Bronchial epithelial cell (primary cell): ENCODE measurements around the gene ARHGAP45. TPM values are rescaled to one million over a fixed set of nuclear protein-coding genes. Genes with fewer than 3 reads are reported as not detected.

ENCODE experiments used
- DNase-seq: peaks from one replicate; pipeline ENCODE4 v3.0.0-alpha.2; 2010; ENCODE audit warnings: low read depth
- FAIRE-seq: peaks from 2 replicates; lab custom pipeline; 2011; peaks lifted over from hg19 to GRCh38; lab: Jason Lieb, UNC
- H3K27me3 ChIP-seq: 2 replicates; pipeline ENCODE4 v1.5.1; 2011; ENCODE audit warnings: low read length; ENCODE audit not compliant: control insufficient read depth, insufficient read depth
- H3K36me3 ChIP-seq: 2 replicates; pipeline ENCODE4 v1.5.1; 2011; ENCODE audit warnings: low read length; ENCODE audit not compliant: control insufficient read depth, insufficient read depth
- H3K4me3 ChIP-seq: 2 replicates; pipeline ENCODE4 v1.5.1; 2011; ENCODE audit warnings: mild to moderate bottlenecking, low read depth, low read length, control low read depth
- CTCF ChIP-seq: IDR thresholded peaks from 2 replicates; pipeline ENCODE4 v1.5.1; 2011; ENCODE audit warnings: mild to moderate bottlenecking, moderate library complexity, low read length, control low read depth, inconsistent platforms; ENCODE audit not compliant: insufficient read depth, severe bottlenecking
- total RNA-seq: library from RNA; depleted of rRNA; stranded (reverse); fragments of >200 nt; gene quantifications from 2 replicates; pipeline ENCODE4 v1.2.1, GENCODE V29; 2014

ARHGAP45 gene
- total RNA-seq, 1 donor from 2014 or later, result 11.8 TPM

GRCh38 chr19:1084024-1084868 lies 17.3 kb downstream of the ARHGAP45 start:
- Histone ChIP-seq H3K4me3 (no peak overlapping the region), H3K36me3 (peaks cover 7% of the 10 kb centered on the region)
- FAIRE-seq, result no peak

GRCh38 chr19:1085053-1085658 lies 18.2 kb downstream of the ARHGAP45 start:
- H3K27me3 ChIP-seq, result no peaks in the 10 kb centered on the region
- FAIRE-seq (no peak), DNase-seq (peak; percentile 50)
- no peak for TF ChIP-seq CTCF
- peaks cover 7% of the 10 kb centered on the region for H3K36me3 ChIP-seq
- no peak overlapping the region for H3K4me3 ChIP-seq

More at GRCh38 chr19:1084024-1084868, 17.3 kb downstream of the ARHGAP45 start:
- no peaks in the 10 kb centered on the region for H3K27me3 ChIP-seq
- no peak for DNase-seq
- no peak for TF ChIP-seq CTCF

GRCh38 chr19:1085676-1086442 lies 18.9 kb downstream of the ARHGAP45 start:
- DNase-seq (no peak), FAIRE-seq (no peak)
- Histone ChIP-seq H3K4me3 (no peak overlapping the region), H3K36me3 (peaks cover 9% of the 10 kb centered on the region), H3K27me3 (no peaks in the 10 kb centered on the region)
- no peak for TF ChIP-seq CTCF

DNA sequence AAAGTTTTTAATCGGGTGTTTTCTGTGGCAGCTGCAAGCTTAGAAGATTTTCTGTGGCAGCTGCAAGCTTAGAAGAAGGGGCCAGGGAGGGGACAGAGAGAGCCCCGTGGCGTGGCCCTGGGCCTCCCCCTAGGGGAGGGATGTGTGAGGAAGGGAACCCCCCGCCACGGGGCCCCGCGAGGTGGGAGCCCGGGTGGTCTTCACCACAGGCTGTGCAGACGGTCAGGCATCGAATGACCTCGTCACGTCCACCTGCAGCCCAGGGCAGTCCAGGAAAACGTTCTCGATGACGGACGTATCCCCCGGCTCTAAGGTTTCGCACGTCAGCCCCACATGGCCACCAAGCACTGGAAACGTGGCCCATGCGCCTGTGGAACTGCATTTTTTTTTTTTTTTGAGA lies 19.6 kb downstream of the ARHGAP45 start:
- no peaks in the 10 kb centered on the region for H3K27me3 ChIP-seq
- TF ChIP-seq CTCF, result no peak
- no peak overlapping the region for H3K4me3 ChIP-seq
- DNase-seq, result no peak
- H3K36me3 ChIP-seq, result peaks cover 9% of the 10 kb centered on the region
- FAIRE-seq, result no peak

GRCh38 chr19:1087813-1088415 lies 20.9 kb downstream of the ARHGAP45 start:
- Histone ChIP-seq H3K36me3 (peaks cover 11% of the 10 kb centered on the region), H3K4me3 (no peak overlapping the region), H3K27me3 (no peaks in the 10 kb centered on the region)
- FAIRE-seq (peak; percentile 7), DNase-seq (no peak)
- no peak for TF ChIP-seq CTCF
